PC-3 (cell line): ENCODE results near the gene USH2A. TPM values are rescaled to one million over a fixed set of nuclear protein-coding genes. Genes with fewer than 3 reads are reported as not detected.
A peak's percentile ranks its signal among the peaks of the same experiment; 100 is the strongest.

ENCODE experiments used
- ATAC-seq: fragments of 200-7000 bp; cut with Tn5 transposase; 2 replicates; pipeline ENCODE4 v1.9.1; 2020; ENCODE audit warnings: mild to moderate bottlenecking, moderate library complexity
- BruUV-seq: library from RNA; stranded (reverse); fragments of 400-500 nt; replicated peaks from 2 replicates; lab custom pipeline; 2021; lab: Mats Ljungman, UMichigan
- CTCF ChIA-PET: fragments of 300-600 bp; sonication (Branson Sonifier 250); formaldehyde crosslinking; loops from one replicate; lab custom pipeline; 2022; ENCODE audit warnings: antibody characterized with exemption; lab: Charles Lee
- POLR2A ChIA-PET: fragments of 300-600 bp; sonication (Branson Sonifier 250); formaldehyde crosslinking; loops from one replicate; lab custom pipeline; 2022; ENCODE audit warnings: antibody characterized with exemption; ENCODE audit not compliant: unreplicated experiment; lab: Charles Lee
- DNase-seq: peaks from one replicate; pipeline ENCODE4 v3.0.0-alpha.2; 2015
- H2AFZ ChIP-seq: fragments of 300-600 bp; sonication (generic); 2 replicates; pipeline ENCODE4 v1.6.0; 2016; ENCODE audit warnings: antibody characterized with exemption, low read length
- H3F3A ChIP-seq: fragments of 300-600 bp; sonication (generic); one replicate; pipeline ENCODE4 v1.6.0; 2017; ENCODE audit warnings: antibody characterized with exemption, low read length, control low read depth, mild to moderate bottlenecking; ENCODE audit not compliant: unreplicated experiment
- H3K27ac ChIP-seq: fragments of 300-600 bp; sonication (generic); 2 replicates; pipeline ENCODE4 v1.5.1; 2016; ENCODE audit warnings: mild to moderate bottlenecking, low read length
- H3K27me3 ChIP-seq: fragments of 300-600 bp; sonication (generic); 2 replicates; pipeline ENCODE4 v1.6.1; 2016; ENCODE audit warnings: low read length, mixed read lengths
- H3K36me3 ChIP-seq: fragments of 300-600 bp; sonication (generic); 2 replicates; pipeline ENCODE4 v1.6.1; 2016; ENCODE audit warnings: low read depth, mixed run types, low read length, mixed read lengths
- H3K4me1 ChIP-seq: fragments of 300-600 bp; sonication (generic); 2 replicates; pipeline ENCODE4 v1.5.1; 2016; ENCODE audit warnings: low read length; ENCODE audit not compliant: insufficient read depth
- H3K4me2 ChIP-seq: fragments of 300-600 bp; sonication (generic); 2 replicates; pipeline ENCODE4 v1.6.0; 2016; ENCODE audit warnings: low read length
- H3K4me3 ChIP-seq: fragments of 300-600 bp; sonication (generic); 2 replicates; pipeline ENCODE4 v1.5.1; 2016; ENCODE audit warnings: mild to moderate bottlenecking, low read length, mixed read lengths
- H3K79me2 ChIP-seq: fragments of 300-600 bp; sonication (generic); 2 replicates; pipeline ENCODE4 v1.6.1; 2017; ENCODE audit warnings: low read length, mixed read lengths
- H3K9ac ChIP-seq: fragments of 300-600 bp; sonication (generic); 2 replicates; pipeline ENCODE4 v1.6.0; 2016; ENCODE audit warnings: mild to moderate bottlenecking, low read length
- H3K9me2 ChIP-seq: fragments of 300-600 bp; sonication (generic); replicated peaks from 2 replicates; pipeline ENCODE4 v1.6.1; 2016; ENCODE audit warnings: mixed run types, low read length, mixed read lengths
- H3K9me3 ChIP-seq: fragments of 300-600 bp; sonication (generic); 2 replicates; pipeline ENCODE4 v1.6.1; 2016; ENCODE audit warnings: low read length, mixed read lengths
- H4K20me1 ChIP-seq: fragments of 300-600 bp; sonication (generic); 2 replicates; pipeline ENCODE4 v1.6.1; 2016; ENCODE audit warnings: low read length, mixed read lengths
- EZH2 ChIP-seq: fragments of 300-600 bp; sonication (generic); IDR thresholded peaks from one replicate; pipeline ENCODE4 v1.6.1; 2017; ENCODE audit warnings: antibody characterized with exemption, mild to moderate bottlenecking, low read length; ENCODE audit not compliant: unreplicated experiment
- EZH2phosphoT487 ChIP-seq: fragments of 300-600 bp; sonication (generic); IDR thresholded peaks from 2 replicates; pipeline ENCODE4 v1.6.1; 2018; ENCODE audit warnings: mild to moderate bottlenecking, antibody characterized with exemption, low read length, borderline replicate concordance
- intact Hi-C: fragments of 100-400 bp; cut with micrococcal nuclease; formaldehyde crosslinking; loops from 2 replicates; pipeline ENCODE4 v1.9.0; 2023
- total RNA-seq: library from RNA; depleted of rRNA; stranded (reverse); fragments of >200 nt; gene quantifications from 2 replicates; pipeline ENCODE4 v1.2.3, GENCODE V29; 2014
- TF ChIP-seq, protein P1 (sequence below): fragments of 300-600 bp; sonication (generic); conservative IDR thresholded peaks from 2 replicates; pipeline ENCODE4 v1.5.1; 2017; ENCODE audit warnings: antibody characterized with exemption, low read depth, mild to moderate bottlenecking, low read length

USH2A gene
- total RNA-seq, 1 experiment from 2014 or later = not detected

DNA sequence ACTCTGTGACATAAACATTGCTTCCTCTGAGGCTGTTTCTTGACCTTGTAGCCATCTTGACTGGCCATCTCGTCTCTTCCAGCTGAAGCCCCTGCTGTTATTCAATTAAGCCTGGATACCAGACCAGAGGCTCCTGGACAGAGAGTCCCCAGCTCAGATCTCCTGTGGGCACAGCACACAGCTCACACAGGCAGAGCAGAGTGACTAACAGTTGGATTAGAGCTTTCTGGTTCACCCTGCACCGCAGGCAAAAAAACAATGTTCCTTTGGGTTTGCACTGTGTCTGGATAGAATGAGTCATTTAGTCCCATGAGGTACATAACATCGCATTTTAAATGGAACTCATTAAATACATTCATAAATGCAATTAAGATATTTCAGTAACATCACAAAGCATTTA, 33.4 kb upstream of the USH2A start:
- no peaks in the 10 kb centered on the region for H3F3A ChIP-seq
- ATAC-seq = peak; percentile 95
- no peaks in the 10 kb centered on the region for H3K9me3 ChIP-seq
- no peaks in the 10 kb centered on the region for H3K79me2 ChIP-seq
- no TSS peak for BruUV-seq
- peak overlapping the region; percentile 24 for H3K27ac ChIP-seq
- no peak overlapping the region for H3K9ac ChIP-seq
- H3K27me3 ChIP-seq = no peaks in the 10 kb centered on the region
- DNase-seq = peak; percentile 97
- peak overlapping the region; percentile 43 for H3K4me2 ChIP-seq
- intact Hi-C loops = loop anchor here (1.0 to 5.0 kb wide), 4 partner anchors 8 to 218 kb away; no protein-coding TSS in a partner anchor
- ChIA-PET POLR2A (interaction anchor here (0.5 kb wide), 1 partner anchor 110 kb away, joined by 3 read pairs; no protein-coding TSS in a partner anchor), CTCF (interaction anchor here (0.6 kb wide), 1 partner anchor 235 kb away, joined by 3 read pairs; no protein-coding TSS in a partner anchor)
- H2AFZ ChIP-seq = peak overlapping the region; percentile 32
- H3K4me1 ChIP-seq = peaks cover 44% of the 10 kb centered on the region
- H3K9me2 ChIP-seq = no peaks in the 10 kb centered on the region
- H3K4me3 ChIP-seq = no peak overlapping the region
- H4K20me1 ChIP-seq = no peaks in the 10 kb centered on the region
- no peak for TF ChIP-seq EZH2
- no peak for TF ChIP-seq EZH2phosphoT487
- TF ChIP-seq, protein P1, sequence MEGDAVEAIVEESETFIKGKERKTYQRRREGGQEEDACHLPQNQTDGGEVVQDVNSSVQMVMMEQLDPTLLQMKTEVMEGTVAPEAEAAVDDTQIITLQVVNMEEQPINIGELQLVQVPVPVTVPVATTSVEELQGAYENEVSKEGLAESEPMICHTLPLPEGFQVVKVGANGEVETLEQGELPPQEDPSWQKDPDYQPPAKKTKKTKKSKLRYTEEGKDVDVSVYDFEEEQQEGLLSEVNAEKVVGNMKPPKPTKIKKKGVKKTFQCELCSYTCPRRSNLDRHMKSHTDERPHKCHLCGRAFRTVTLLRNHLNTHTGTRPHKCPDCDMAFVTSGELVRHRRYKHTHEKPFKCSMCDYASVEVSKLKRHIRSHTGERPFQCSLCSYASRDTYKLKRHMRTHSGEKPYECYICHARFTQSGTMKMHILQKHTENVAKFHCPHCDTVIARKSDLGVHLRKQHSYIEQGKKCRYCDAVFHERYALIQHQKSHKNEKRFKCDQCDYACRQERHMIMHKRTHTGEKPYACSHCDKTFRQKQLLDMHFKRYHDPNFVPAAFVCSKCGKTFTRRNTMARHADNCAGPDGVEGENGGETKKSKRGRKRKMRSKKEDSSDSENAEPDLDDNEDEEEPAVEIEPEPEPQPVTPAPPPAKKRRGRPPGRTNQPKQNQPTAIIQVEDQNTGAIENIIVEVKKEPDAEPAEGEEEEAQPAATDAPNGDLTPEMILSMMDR = no peak
- H3K36me3 ChIP-seq = no peaks in the 10 kb centered on the region

DNA sequence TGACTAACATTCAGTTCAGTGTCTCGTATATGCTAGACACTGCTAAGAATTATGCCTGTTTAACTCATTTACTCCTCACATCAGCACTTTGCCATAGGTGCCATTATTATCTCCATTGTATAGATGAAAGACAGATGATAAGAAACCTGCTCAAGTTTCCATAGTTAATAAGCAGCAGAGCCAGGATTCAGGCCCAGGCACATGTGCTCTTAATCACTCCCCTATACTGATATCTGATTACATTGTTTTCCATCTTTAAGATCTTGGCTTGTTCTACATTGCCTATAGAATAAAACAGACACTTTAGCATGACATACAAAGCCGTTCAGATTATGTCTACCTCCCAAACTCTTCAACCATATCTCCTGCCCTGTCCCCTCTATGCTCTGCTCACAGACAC, 30.5 kb upstream of the USH2A start:
- no peaks in the 10 kb centered on the region for H3F3A ChIP-seq
- H3K9me3 ChIP-seq = no peaks in the 10 kb centered on the region
- POLR2A ChIA-PET = no interaction called here
- DNase-seq (no peak), ATAC-seq (no peak)
- CTCF ChIA-PET = no interaction called here
- no peak overlapping the region for H3K27ac ChIP-seq
- BruUV-seq = no TSS peak
- no peak overlapping the region for H3K9ac ChIP-seq
- no peak overlapping the region for H3K4me2 ChIP-seq
- no peaks in the 10 kb centered on the region for H3K27me3 ChIP-seq
- H3K36me3 ChIP-seq = no peaks in the 10 kb centered on the region
- 0 out of 2 replicates have a peak, but pooled peaks cover 5% of the 10 kb centered on the region for H3K9me2 ChIP-seq
- no peak overlapping the region for H3K4me3 ChIP-seq
- no peaks in the 10 kb centered on the region for H4K20me1 ChIP-seq
- no peaks in the 10 kb centered on the region for H3K79me2 ChIP-seq
- TF ChIP-seq, protein P1 = no peak
- no peak for TF ChIP-seq EZH2phosphoT487
- TF ChIP-seq EZH2 = no peak
- H3K4me1 ChIP-seq = peaks cover 28% of the 10 kb centered on the region
- no peak overlapping the region for H2AFZ ChIP-seq
- intact Hi-C loops = no loop called here

GRCh38 chr1:216450227-216450626, 27.0 kb upstream of the USH2A start:
- intact Hi-C loops = no loop called here
- Histone ChIP-seq H3K9me3 (no peaks in the 10 kb centered on the region), H3K27ac (no peak overlapping the region), H3K9ac (no peak overlapping the region), H4K20me1 (no peaks in the 10 kb centered on the region), H3K4me2 (no peak overlapping the region), H3K9me2 (0 out of 2 replicates have a peak, but pooled peaks cover 5% of the 10 kb centered on the region), H3K36me3 (no peaks in the 10 kb centered on the region), H3K79me2 (no peaks in the 10 kb centered on the region), H3F3A (peaks cover 4% of the 10 kb centered on the region), H3K4me1 (peaks cover 17% of the 10 kb centered on the region), H2AFZ (no peak overlapping the region), H3K27me3 (no peaks in the 10 kb centered on the region), H3K4me3 (no peak overlapping the region)
- ATAC-seq (no peak), DNase-seq (no peak)
- ChIA-PET CTCF (no interaction called here), POLR2A (no interaction called here)
- no TSS peak for BruUV-seq
- TF ChIP-seq EZH2phosphoT487 (no peak), EZH2 (no peak)
- TF ChIP-seq, protein P1 = no peak
